ENCODE results near the gene DCX.

Gene DCX

GRCh38 chrX:111411983-111412382 lies at the start of gene DCX:
TSS of gene DCX (minus strand) at chrX:111412192. CDS start at chrX:111410398, 1,794 bp downstream.
- DNase-seq, result no peak

- DNase-seq, result no peak
Measured at GRCh38 chrX:111460607-111461006, 48.6 kb upstream of the DCX start.

GRCh38 chrX:111447298-111447697 lies 35.3 kb upstream of the DCX start:
- DNase-seq, result no peak

GRCh38 chrX:111445485-111445884 lies 33.5 kb upstream of the DCX start:
- DNase-seq, result no peak

GRCh38 chrX:111444881-111445280 lies 32.9 kb upstream of the DCX start:
- no peak for DNase-seq

GRCh38 chrX:111443946-111444345 lies 32.0 kb upstream of the DCX start:
- DNase-seq, result no peak

GRCh38 chrX:111442791-111443190 lies 30.8 kb upstream of the DCX start:
- DNase-seq, result no peak

GRCh38 chrX:111435469-111435868 lies 23.5 kb upstream of the DCX start:
- DNase-seq, result no peak

GRCh38 chrX:111431001-111431400 lies 19.0 kb upstream of the DCX start:
- no peak for DNase-seq

- DNase-seq, result no peak
Measured at GRCh38 chrX:111411557-111411956, 435 bp downstream of the DCX start.

GRCh38 chrX:111410590-111411078 lies 1.4 kb downstream of the DCX start:
- no peak for DNase-seq

- DNase-seq, result no peak
Measured at GRCh38 chrX:111409326-111409725, 2.7 kb downstream of the DCX start.

- no peak for DNase-seq
Measured at GRCh38 chrX:111407948-111408347, 4.0 kb downstream of the DCX start.

- no peak for DNase-seq
Measured at GRCh38 chrX:111402344-111402743, 9.6 kb downstream of the DCX start.

- no peak for DNase-seq
Measured at GRCh38 chrX:111395149-111395548, 16.8 kb downstream of the DCX start.

GRCh38 chrX:111394569-111394968 lies 17.4 kb downstream of the DCX start:
- no peak for DNase-seq

GRCh38 chrX:111387470-111388070 lies 24.4 kb downstream of the DCX start:
- no peak for DNase-seq

GRCh38 chrX:111386615-111387233 lies 25.3 kb downstream of the DCX start:
- DNase-seq, result no peak

- DNase-seq, result no peak
Measured at GRCh38 chrX:111386077-111386476, 25.9 kb downstream of the DCX start.

GRCh38 chrX:111382277-111382676 lies 29.7 kb downstream of the DCX start:
- no peak for DNase-seq

- no peak for DNase-seq
Measured at GRCh38 chrX:111376897-111377578, 35.0 kb downstream of the DCX start.

- DNase-seq, result no peak
Measured at GRCh38 chrX:111376486-111376885, 35.5 kb downstream of the DCX start.

- no peak for DNase-seq
Measured at GRCh38 chrX:111375747-111376146, 36.2 kb downstream of the DCX start.

GRCh38 chrX:111372086-111372485 lies 39.9 kb downstream of the DCX start:
- DNase-seq, result no peak
